Measurements from ENCODE around the gene UBD. TPM values are rescaled to one million over a fixed set of nuclear protein-coding genes. Genes with fewer than 3 reads are reported as not detected.

The UBD gene
- total and polyA plus RNA-seq, 10 of the 15 experiments (the other 5 are each of a cell fraction or from before 2014, with no cell fraction given) = 23.4 to 101 (median 35.7) TPM

GRCh38 chr6:29505808-29506207, 53.7 kb downstream of the UBD start (continued):
- TF ChIP-seq ZNF687 (IDR thresholded peaks at IDR 0.05) = no peak

Small RNA genes lying within 50 kb of the gene (small RNA-seq; reads per million reads assigned to genes)
- 0.31 reads per million for gene SNORD32B
- not detected for gene TMEM183AP1

Other genes with a start within 250 kb of the UBD start
Only the 7 nearest of the 13 such genes appear.
- not detected in 2 replicates for gene OR10C1, start 120.4 kb downstream of the UBD start, total RNA-seq (2014; rRNA removed)
- gene OR10C1, start 120.4 kb downstream of the UBD start, total RNA-seq (2014; rRNA removed; fragmentation: Illumina TruSeq; extraction: Trizol) = not detected in 2 replicates
- gene OR10C1, start 120.4 kb downstream of the UBD start, total RNA-seq (2021) = not detected in 2 replicates
- not detected in 2 replicates for gene OR10C1, start 120.4 kb downstream of the UBD start, polyA plus RNA-seq (2011; rRNA removed)
- not detected in 2 replicates for gene OR10C1, start 120.4 kb downstream of the UBD start, polyA plus RNA-seq (2014; fragmentation: Illumina TruSeq; extraction: Trizol)
- gene OR10C1, start 120.4 kb downstream of the UBD start, polyA plus RNA-seq (2014; fragmentation: Nextera tagmentation; extraction: Ambion mirVana) = not detected
- gene OR10C1, start 120.4 kb downstream of the UBD start, polyA plus RNA-seq (2014; rRNA removed) = not detected in 2 replicates
- gene OR10C1, start 120.4 kb downstream of the UBD start, polyA plus RNA-seq (2016; fragmentation: Nextera tagmentation; extraction: Ambion mirVana) = not detected
- gene OR11A1, start 102.7 kb downstream of the UBD start, total RNA-seq (2014; rRNA removed) = not detected in 2 replicates
- not detected in 2 replicates for gene OR11A1, start 102.7 kb downstream of the UBD start, total RNA-seq (2014; rRNA removed; fragmentation: Illumina TruSeq; extraction: Trizol)
- not detected in 2 replicates for gene OR11A1, start 102.7 kb downstream of the UBD start, total RNA-seq (2021)
- gene OR11A1, start 102.7 kb downstream of the UBD start, polyA plus RNA-seq (2011; rRNA removed) = not detected in 2 replicates
- not detected in 2 replicates for gene OR11A1, start 102.7 kb downstream of the UBD start, polyA plus RNA-seq (2014; fragmentation: Illumina TruSeq; extraction: Trizol)
- not detected for gene OR11A1, start 102.7 kb downstream of the UBD start, polyA plus RNA-seq (2014; fragmentation: Nextera tagmentation; extraction: Ambion mirVana)
- gene OR11A1, start 102.7 kb downstream of the UBD start, polyA plus RNA-seq (2014; rRNA removed) = not detected in 2 replicates
- not detected for gene OR11A1, start 102.7 kb downstream of the UBD start, polyA plus RNA-seq (2016; fragmentation: Nextera tagmentation; extraction: Ambion mirVana)
- gene OR2H1, start 102.6 kb downstream of the UBD start, total RNA-seq (2014; rRNA removed) = not detected in 2 replicates
- gene OR2H1, start 102.6 kb downstream of the UBD start, total RNA-seq (2014; rRNA removed; fragmentation: Illumina TruSeq; extraction: Trizol) = not detected in 2 replicates
- not detected in 2 replicates for gene OR2H1, start 102.6 kb downstream of the UBD start, total RNA-seq (2021)
- not detected in 2 replicates for gene OR2H1, start 102.6 kb downstream of the UBD start, polyA plus RNA-seq (2011; rRNA removed)
- gene OR2H1, start 102.6 kb downstream of the UBD start, polyA plus RNA-seq (2014; fragmentation: Illumina TruSeq; extraction: Trizol) = not detected in 2 replicates
- gene OR2H1, start 102.6 kb downstream of the UBD start, polyA plus RNA-seq (2014; fragmentation: Nextera tagmentation; extraction: Ambion mirVana) = not detected
- not detected in 2 replicates for gene OR2H1, start 102.6 kb downstream of the UBD start, polyA plus RNA-seq (2014; rRNA removed)
- gene OR2H1, start 102.6 kb downstream of the UBD start, polyA plus RNA-seq (2016; fragmentation: Nextera tagmentation; extraction: Ambion mirVana) = not detected
- gene MAS1L, start 71.8 kb downstream of the UBD start, total RNA-seq (2014; rRNA removed) = not detected in 2 replicates
- gene MAS1L, start 71.8 kb downstream of the UBD start, total RNA-seq (2014; rRNA removed; fragmentation: Illumina TruSeq; extraction: Trizol) = not detected in 2 replicates
- gene MAS1L, start 71.8 kb downstream of the UBD start, total RNA-seq (2021) = not detected in 2 replicates
- not detected in 2 replicates for gene MAS1L, start 71.8 kb downstream of the UBD start, polyA plus RNA-seq (2011; rRNA removed)
- gene MAS1L, start 71.8 kb downstream of the UBD start, polyA plus RNA-seq (2014; fragmentation: Illumina TruSeq; extraction: Trizol) = not detected in 2 replicates
- not detected for gene MAS1L, start 71.8 kb downstream of the UBD start, polyA plus RNA-seq (2014; fragmentation: Nextera tagmentation; extraction: Ambion mirVana)
- not detected in 2 replicates for gene MAS1L, start 71.8 kb downstream of the UBD start, polyA plus RNA-seq (2014; rRNA removed)
- gene MAS1L, start 71.8 kb downstream of the UBD start, polyA plus RNA-seq (2016; fragmentation: Nextera tagmentation; extraction: Ambion mirVana) = not detected
- not detected in 2 replicates for gene OR2H2, start 25.4 kb upstream of the UBD start, total RNA-seq (2014; rRNA removed)
- gene OR2H2, start 25.4 kb upstream of the UBD start, total RNA-seq (2014; rRNA removed; fragmentation: Illumina TruSeq; extraction: Trizol) = not detected in 2 replicates
- gene OR2H2, start 25.4 kb upstream of the UBD start, total RNA-seq (2021) = not detected in 2 replicates
- not detected in 2 replicates for gene OR2H2, start 25.4 kb upstream of the UBD start, polyA plus RNA-seq (2011; rRNA removed)
- not detected in 2 replicates for gene OR2H2, start 25.4 kb upstream of the UBD start, polyA plus RNA-seq (2014; fragmentation: Illumina TruSeq; extraction: Trizol)
- not detected for gene OR2H2, start 25.4 kb upstream of the UBD start, polyA plus RNA-seq (2014; fragmentation: Nextera tagmentation; extraction: Ambion mirVana)
- gene OR2H2, start 25.4 kb upstream of the UBD start, polyA plus RNA-seq (2014; rRNA removed) = not detected in 2 replicates
- not detected for gene OR2H2, start 25.4 kb upstream of the UBD start, polyA plus RNA-seq (2016; fragmentation: Nextera tagmentation; extraction: Ambion mirVana)
- 0.76 and 1.6 TPM in 2 replicates for gene GABBR1, start 73.5 kb upstream of the UBD start, total RNA-seq (2014; rRNA removed)
- 1.2 and 1.7 TPM in 2 replicates for gene GABBR1, start 73.5 kb upstream of the UBD start, total RNA-seq (2014; rRNA removed; fragmentation: Illumina TruSeq; extraction: Trizol)
- gene GABBR1, start 73.5 kb upstream of the UBD start, total RNA-seq (2021) = 5.2 and 5.3 TPM in 2 replicates
- gene GABBR1, start 73.5 kb upstream of the UBD start, polyA plus RNA-seq (2011; rRNA removed) = 0.27 and 0.90 TPM in 2 replicates
- 3.9 and 4.2 TPM in 2 replicates for gene GABBR1, start 73.5 kb upstream of the UBD start, polyA plus RNA-seq (2014; fragmentation: Illumina TruSeq; extraction: Trizol)
- gene GABBR1, start 73.5 kb upstream of the UBD start, polyA plus RNA-seq (2014; fragmentation: Nextera tagmentation; extraction: Ambion mirVana) = under 1 TPM; 0.11 to 0.37 TPM
- gene GABBR1, start 73.5 kb upstream of the UBD start, polyA plus RNA-seq (2014; rRNA removed) = 4.7 and 5.6 TPM in 2 replicates
- under 1 TPM; 0.50 to 0.86 TPM for gene GABBR1, start 73.5 kb upstream of the UBD start, polyA plus RNA-seq (2016; fragmentation: Nextera tagmentation; extraction: Ambion mirVana)
- not detected in 2 replicates for gene MOG, start 97.4 kb upstream of the UBD start, total RNA-seq (2014; rRNA removed)
- not detected in 2 replicates for gene MOG, start 97.4 kb upstream of the UBD start, total RNA-seq (2014; rRNA removed; fragmentation: Illumina TruSeq; extraction: Trizol)
- gene MOG, start 97.4 kb upstream of the UBD start, total RNA-seq (2021) = not detected in 2 replicates
- gene MOG, start 97.4 kb upstream of the UBD start, polyA plus RNA-seq (2011; rRNA removed) = not detected in 2 replicates
- 0.30 TPM in 1 of 2 replicates, not detected in the other for gene MOG, start 97.4 kb upstream of the UBD start, polyA plus RNA-seq (2014; fragmentation: Illumina TruSeq; extraction: Trizol)
- gene MOG, start 97.4 kb upstream of the UBD start, polyA plus RNA-seq (2014; fragmentation: Nextera tagmentation; extraction: Ambion mirVana) = not detected
- gene MOG, start 97.4 kb upstream of the UBD start, polyA plus RNA-seq (2014; rRNA removed) = not detected in 2 replicates
- not detected for gene MOG, start 97.4 kb upstream of the UBD start, polyA plus RNA-seq (2016; fragmentation: Nextera tagmentation; extraction: Ambion mirVana)

All from GM12878 (cell line).